H1 (cell line): ENCODE measurements around the gene SLC38A2. TPM values are rescaled to one million over a fixed set of nuclear protein-coding genes. Genes with fewer than 3 reads are reported as not detected.

Source experiments
- CTCF ChIA-PET: fragments of 300-600 bp; sonication (Branson Sonifier 250); formaldehyde crosslinking; loops from one replicate; lab custom pipeline; 2021; ENCODE audit not compliant: partially characterized antibody; lab: Charles Lee
- POLR2A ChIA-PET: fragments of 300-600 bp; sonication (Branson Sonifier 250); formaldehyde crosslinking; loops from one replicate; lab custom pipeline; 2021; ENCODE audit warnings: inconsistent platforms; ENCODE audit not compliant: partially characterized antibody; lab: Charles Lee
- DNase-seq, 2 experiments: peaks; one replicate each; pipeline versions ENCODE4 v3.0.0 to v3.0.0-alpha.2; 2010 to 2022; ENCODE audit warnings: low spot score in 2 of 2, low read depth in 1 of 2, mixed read lengths in 1 of 2
- FAIRE-seq: peaks from 2 replicates; lab custom pipeline; 2011; peaks lifted over from hg19 to GRCh38; lab: Jason Lieb, UNC
- H2AFZ ChIP-seq: 2 replicates; pipeline ENCODE4 v1.8.1; 2012; ENCODE audit warnings: low read length, inconsistent platforms
- H2AK5ac ChIP-seq: 2 replicates; pipeline ENCODE4 v1.6.1; 2013; ENCODE audit warnings: low read depth, low read length
- H2BK120ac ChIP-seq: replicated peaks from 2 replicates; pipeline ENCODE3; 2013; ENCODE audit warnings: low read depth, low read length, inconsistent platforms
- H2BK12ac ChIP-seq: 2 replicates; pipeline ENCODE4 v1.6.1; 2013; ENCODE audit warnings: low read depth, low read length
- H2BK15ac ChIP-seq: 2 replicates; pipeline ENCODE4 v1.6.1; 2013; ENCODE audit warnings: low read length
- H2BK20ac ChIP-seq: 2 replicates; pipeline ENCODE4 v1.6.1; 2013; ENCODE audit warnings: low read length
- H2BK5ac ChIP-seq: 2 replicates; pipeline ENCODE4 v1.6.1; 2013; ENCODE audit warnings: low read depth, low read length
- H3K14ac ChIP-seq: 2 replicates; pipeline ENCODE4 v1.6.1; 2013; ENCODE audit warnings: inconsistent platforms; ENCODE audit not compliant: insufficient read length
- H3K18ac ChIP-seq: 2 replicates; pipeline ENCODE4 v1.6.1; 2013; ENCODE audit warnings: low read length; ENCODE audit errors: extremely low read depth
- H3K23ac ChIP-seq: 2 replicates; pipeline ENCODE4 v1.6.1; 2013; ENCODE audit warnings: inconsistent platforms; ENCODE audit not compliant: insufficient read length
- H3K23me2 ChIP-seq: 2 replicates; pipeline ENCODE4 v1.6.1; 2013; ENCODE audit warnings: low read depth, low read length
- H3K27ac ChIP-seq: 2 replicates; pipeline ENCODE4 v1.6.1; 2011; ENCODE audit warnings: low read depth, low read length, inconsistent platforms
- H3K27me3 ChIP-seq, 4 experiments: replicated peaks in 1 of 4; 1 replicate in 1 of 4; 2 replicates in 3 of 4; pipeline versions ENCODE4 v1.6.1 to v1.8.1; 2011 to 2013; ENCODE audit warnings: low read length in 3 of 4, mild to moderate bottlenecking in 3 of 4, inconsistent platforms in 2 of 4, mixed read lengths in 2 of 4, moderate library complexity in 1 of 4; ENCODE audit not compliant: control insufficient read depth in 3 of 4, insufficient read depth in 3 of 4; ENCODE audit errors: extremely low read depth in 1 of 4
- H3K36me3 ChIP-seq, 4 experiments: 2 replicates each; pipeline versions ENCODE4 v1.6.1 to v1.8.1; 2011 to 2013; ENCODE audit warnings: mild to moderate bottlenecking in 4 of 4, low read length in 3 of 4, moderate library complexity in 2 of 4, control low read depth in 1 of 4, inconsistent platforms in 1 of 4; ENCODE audit not compliant: insufficient read depth in 4 of 4, control insufficient read depth in 2 of 4
- H3K4ac ChIP-seq: replicated peaks from 2 replicates; pipeline ENCODE3; 2013; ENCODE audit warnings: low read length, low read depth, mixed read lengths, inconsistent platforms; ENCODE audit not compliant: insufficient read length
- H3K4me1 ChIP-seq, 4 experiments: replicated peaks in 1 of 4; 1 replicate in 1 of 4; 2 replicates in 3 of 4; pipeline versions ENCODE4 v1.6.1 to v1.8.1; 2011 to 2013; ENCODE audit warnings: low read length in 3 of 4, inconsistent platforms in 2 of 4, mixed read lengths in 1 of 4; ENCODE audit not compliant: insufficient read depth in 4 of 4, control insufficient read depth in 3 of 4
- H3K4me2 ChIP-seq, 2 experiments: 2 replicates each; pipeline versions ENCODE4 v1.6.1 to v1.8.1; 2011 to 2013; ENCODE audit warnings: low read depth in 2 of 2, low read length in 2 of 2, control low read depth in 1 of 2, inconsistent platforms in 1 of 2, mild to moderate bottlenecking in 1 of 2; ENCODE audit not compliant: insufficient read depth in 1 of 2
- H3K4me3 ChIP-seq, 4 experiments: fragments of 200-600, 300-600 bp in 1 of 4; sonication (generic), shearing (Covaris generic), sonication (Bioruptor Twin) in 1 of 4; 2 replicates each; pipeline versions ENCODE4 v1.5.1 to v1.8.1; 2011 to 2016; ENCODE audit warnings: low read length in 4 of 4, low read depth in 3 of 4, control low read depth in 2 of 4, inconsistent platforms in 2 of 4, mild to moderate bottlenecking in 2 of 4, mixed read lengths in 1 of 4, moderate library complexity in 1 of 4; ENCODE audit not compliant: insufficient read depth in 2 of 4; ENCODE audit errors: extremely low read depth in 1 of 4
- H3K56ac ChIP-seq: replicated peaks from 2 replicates; pipeline ENCODE3; 2013; ENCODE audit warnings: low read depth, mild to moderate bottlenecking, mixed read lengths, low read length, inconsistent platforms; ENCODE audit not compliant: insufficient read length
- H3K79me1 ChIP-seq: 2 replicates; pipeline ENCODE4 v1.6.1; 2013; ENCODE audit warnings: low read depth, low read length, control low read depth
- H3K79me2 ChIP-seq, 2 experiments: 2 replicates each; pipeline versions ENCODE4 v1.6.1 to v1.8.1; 2012 to 2013; ENCODE audit warnings: low read length in 2 of 2, mild to moderate bottlenecking in 2 of 2, inconsistent platforms in 1 of 2; ENCODE audit not compliant: insufficient read depth in 2 of 2, control insufficient read depth in 1 of 2
- H3K9ac ChIP-seq, 4 experiments: replicated peaks in 1 of 4; 1 replicate in 1 of 4; 2 replicates in 3 of 4; pipeline versions ENCODE4 v1.6.1 to v1.8.1; 2011 to 2013; ENCODE audit warnings: low read depth in 3 of 4, low read length in 3 of 4, control low read depth in 2 of 4, mild to moderate bottlenecking in 2 of 4, moderate library complexity in 2 of 4, inconsistent platforms in 1 of 4; ENCODE audit errors: extremely low read depth in 1 of 4
- H3K9me3 ChIP-seq, 2 experiments: 2 replicates each; pipeline versions ENCODE4 v1.6.1 to v1.8.1; 2012 to 2013; ENCODE audit warnings: mild to moderate bottlenecking in 2 of 2, moderate library complexity in 2 of 2, control low read depth in 1 of 2, inconsistent platforms in 1 of 2, low read depth in 1 of 2, low read length in 1 of 2, mixed read lengths in 1 of 2; ENCODE audit not compliant: insufficient read depth in 2 of 2
- H4K20me1 ChIP-seq, 2 experiments: replicated peaks in 1 of 2; 2 replicates each; pipeline versions ENCODE3 to v1.8.1; 2011 to 2013; ENCODE audit warnings: inconsistent platforms in 2 of 2, low read length in 2 of 2, mild to moderate bottlenecking in 1 of 2; ENCODE audit not compliant: insufficient read depth in 2 of 2, control insufficient read depth in 1 of 2
- H4K5ac ChIP-seq: 2 replicates; pipeline ENCODE4 v1.6.1; 2013; ENCODE audit warnings: low read length, low read depth, mixed read lengths, inconsistent platforms; ENCODE audit not compliant: insufficient read length
- H4K8ac ChIP-seq: 2 replicates; pipeline ENCODE4 v1.8.0; 2013; ENCODE audit warnings: mild to moderate bottlenecking, moderate library complexity, low read length, inconsistent platforms; ENCODE audit not compliant: insufficient read depth; ENCODE audit errors: extremely low read depth
- H4K91ac ChIP-seq: replicated peaks from 2 replicates; pipeline ENCODE3; 2013; ENCODE audit warnings: low read length, mixed read lengths, inconsistent platforms; ENCODE audit not compliant: insufficient read length
- EGR1 ChIP-seq: IDR thresholded peaks from 2 replicates; pipeline ENCODE4 v1.6.1; 2011; ENCODE audit warnings: low read depth, low read length, borderline replicate concordance
- HDAC2 ChIP-seq, 2 experiments: fragments of 300-600 bp in 1 of 2; sonication (generic) in 1 of 2; IDR thresholded peaks; 2 replicates each; pipeline ENCODE4 v1.6.1; 2011 to 2012; ENCODE audit warnings: low read depth in 2 of 2, low read length in 2 of 2, mild to moderate bottlenecking in 2 of 2, moderate library complexity in 2 of 2, borderline replicate concordance in 1 of 2, inconsistent platforms in 1 of 2
- TEAD4 ChIP-seq: IDR thresholded peaks from 2 replicates; pipeline ENCODE4 v1.6.1; 2012; ENCODE audit warnings: low read depth, low read length, inconsistent platforms, mixed read lengths
- WGBS, 2 experiments: shearing (Covaris generic) in 1 of 2; methylation state at CpG; one replicate each; pipeline versions ENCODE4 v1.1.6 to v1.1.7; 2013 to 2015; ENCODE audit warnings: low lambda C conversion rate in 2 of 2, mixed read lengths in 2 of 2, inconsistent platforms in 1 of 2, low coverage in 1 of 2, missing lambda C conversion rate in 1 of 2; ENCODE audit not compliant: insufficient replicate concordance in 2 of 2, insufficient coverage in 1 of 2, insufficient read length in 1 of 2; ENCODE audit errors: extremely low coverage in 1 of 2, missing lambda C conversion rate in 1 of 2; 5-methylcytosine and 5-hydroxymethylcytosine counted together
- polyA plus RNA-seq, 7 experiments: library from polyadenylated mRNA; depleted of rRNA in 3 of 7; stranded (reverse) in 5 of 7; unstranded in 2 of 7; fragments of >200 nt in 5 of 7; fragments of 200-250 nt in 2 of 7; gene quantifications; 1 replicate in 5 of 7; 2 replicates in 1 of 7; 4 replicates in 1 of 7; pipeline versions ENCODE4 v1.2.1 to v1.2.3, GENCODE V29; 2011 to 2013; ENCODE audit warnings: missing spikeins in 2 of 7, mixed read lengths in 2 of 7
- total RNA-seq: library from RNA; stranded (reverse); fragmentation: NEBNext Ultra II Directional; extraction: Animal tissue kit (Norgen Biotek cat#: 25700); gene quantifications from 2 replicates; pipeline ENCODE4 v1.2.1, GENCODE V29; 2021

SLC38A2 gene
- total and polyA plus RNA-seq, 2 of the 8 experiments (the other 6 are each of a cell fraction or from before 2014, with no cell fraction given): 163 to 684 TPM

DNA sequence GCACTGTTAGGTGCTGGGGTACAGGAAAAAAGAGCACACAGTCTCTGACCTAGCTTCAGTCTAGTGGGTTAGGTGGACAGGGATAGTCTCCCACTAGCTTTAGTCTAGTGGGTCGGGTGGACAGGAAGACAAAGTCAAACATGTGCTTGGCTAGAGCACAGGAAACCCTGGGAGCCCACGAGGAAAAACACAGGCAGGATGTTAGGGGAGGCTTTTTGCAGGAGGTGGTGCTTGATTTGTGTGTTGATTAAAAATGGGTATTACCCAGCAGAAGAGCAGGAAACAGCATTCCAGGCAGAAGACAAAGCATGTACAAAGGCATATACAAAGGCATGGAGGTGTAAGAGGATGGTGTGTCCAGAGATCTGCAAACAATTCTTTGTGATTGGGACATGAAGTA lies 23.3 kb downstream of the SLC38A2 start:
- DNase-seq (no peak), FAIRE-seq (no peak)
- TF ChIP-seq EGR1 (no peak), TEAD4 (no peak), HDAC2 (IDR thresholded peaks at IDR 0.05; ENCODE audit: borderline replicate concordance in 1 of 2, low read depth in 2 of 2, low read length in 2 of 2) (no peak)
- H3K23me2 ChIP-seq: no peaks in the 10 kb centered on the region
- no peaks in the 10 kb centered on the region for H3K27me3 ChIP-seq
- H2AFZ ChIP-seq: peak overlapping the region; percentile 83
- no peaks in the 10 kb centered on the region for H3K4me1 ChIP-seq
- H3K79me1 ChIP-seq: no peaks in the 10 kb centered on the region
- H3K79me2 ChIP-seq: no peaks in the 10 kb centered on the region
- no peak overlapping the region for H4K91ac ChIP-seq
- H3K14ac ChIP-seq: no peak overlapping the region
- no peak overlapping the region for H3K27ac ChIP-seq
- CTCF ChIA-PET: interaction anchor here (0.6 to 0.9 kb wide), 3 partner anchors 170 to 674 kb away, joined by 3 read pairs; no protein-coding TSS in a partner anchor
- H3K9ac ChIP-seq: no peak overlapping the region
- no peak overlapping the region for H2AK5ac ChIP-seq
- no peak overlapping the region for H3K4me3 ChIP-seq
- H2BK15ac ChIP-seq: no peak overlapping the region
- H3K4me2 ChIP-seq: no peak overlapping the region
- no peak overlapping the region for H3K56ac ChIP-seq
- H4K8ac ChIP-seq: no peak overlapping the region
- no peak overlapping the region for H3K18ac ChIP-seq
- no peak overlapping the region for H3K4ac ChIP-seq
- 87% methylated on average over 2 of the region's 2 CpGs; no CpG with 5 or more reads in 1 of the 2 experiments for WGBS, 2 experiments
- no peaks in the 10 kb centered on the region for H3K9me3 ChIP-seq
- H2BK20ac ChIP-seq: no peak overlapping the region
- H2BK120ac ChIP-seq: no peak overlapping the region
- no peak overlapping the region for H2BK5ac ChIP-seq
- no peak overlapping the region for H2BK12ac ChIP-seq
- POLR2A ChIA-PET: interaction anchor here (1.4 to 1.5 kb wide), 2 partner anchors 8 to 17 kb away, joined by 4 to 5 read pairs; no protein-coding TSS in a partner anchor
- H3K36me3 ChIP-seq: no peaks in the 10 kb centered on the region
- no peak overlapping the region for H4K5ac ChIP-seq
- H3K23ac ChIP-seq: no peak overlapping the region
- H4K20me1 ChIP-seq: no peaks in the 10 kb centered on the region
